Measurements from ENCODE around the gene ZXDC. TPM values are rescaled to one million over a fixed set of nuclear protein-coding genes. Genes with fewer than 3 reads are reported as not detected.

ZXDC gene
- total RNA-seq, 1 donor from 2014 or later, result 38.4 TPM

DNA sequence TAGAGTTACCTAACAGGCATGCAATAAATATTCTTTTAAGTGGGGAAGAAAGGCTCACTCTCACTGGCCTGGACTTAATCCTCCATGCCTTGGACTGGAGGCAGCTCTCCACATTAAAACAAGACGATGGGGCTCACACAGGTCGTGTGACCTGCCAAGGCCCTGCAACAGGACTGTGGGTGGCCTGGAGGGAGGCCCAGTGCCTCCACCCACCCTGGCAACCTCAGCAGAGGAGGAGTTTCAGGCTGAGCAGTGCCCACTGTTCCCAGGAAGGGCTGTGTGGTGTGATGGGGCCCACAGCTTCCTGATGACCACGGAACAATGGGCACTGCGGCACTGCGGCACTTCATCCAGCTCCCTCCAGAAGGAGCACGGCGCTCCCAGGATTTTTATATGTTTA is 36.3 kb upstream of the ZXDC start:
- Histone ChIP-seq H3K36me3 (ENCODE audit: control insufficient read depth, insufficient read depth, low read length) (no peaks in the 10 kb centered on the region), H3K27me3 (ENCODE audit: control insufficient read depth, insufficient read depth, low read length) (peaks cover 2% of the 10 kb centered on the region), H3K4me3 (ENCODE audit: low read depth, low read length) (no peak overlapping the region)
- TF ChIP-seq CTCF (IDR thresholded peaks at IDR 0.05; ENCODE audit: insufficient read depth, low read length, poor library complexity, severe bottlenecking), result no peak
- DNase-seq (ENCODE audit: low read depth), result no peak

DNA sequence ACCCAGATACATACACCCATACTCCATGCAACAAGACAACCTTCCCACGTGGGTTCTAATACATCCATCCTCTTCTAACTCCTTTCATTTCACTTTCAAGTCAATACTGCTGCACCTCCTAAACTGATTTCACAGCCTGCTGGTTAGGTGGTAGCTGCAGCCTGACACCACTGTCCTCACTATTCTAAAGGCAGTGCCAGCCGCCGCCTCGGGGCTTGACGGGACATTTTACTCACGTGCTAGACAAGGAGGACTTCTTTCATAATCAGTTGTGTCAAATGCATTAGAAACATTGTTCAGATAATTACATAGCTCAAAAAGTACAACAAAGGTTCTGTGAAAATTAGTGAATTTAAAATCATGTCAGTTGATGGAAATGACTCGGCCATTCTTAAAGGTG is 35.6 kb upstream of the ZXDC start:
- H3K27me3 ChIP-seq (ENCODE audit: control insufficient read depth, insufficient read depth, low read length), result peaks cover 2% of the 10 kb centered on the region
- DNase-seq (ENCODE audit: low read depth), result no peak
- no peaks in the 10 kb centered on the region for H3K36me3 ChIP-seq (ENCODE audit: control insufficient read depth, insufficient read depth, low read length)

DNA sequence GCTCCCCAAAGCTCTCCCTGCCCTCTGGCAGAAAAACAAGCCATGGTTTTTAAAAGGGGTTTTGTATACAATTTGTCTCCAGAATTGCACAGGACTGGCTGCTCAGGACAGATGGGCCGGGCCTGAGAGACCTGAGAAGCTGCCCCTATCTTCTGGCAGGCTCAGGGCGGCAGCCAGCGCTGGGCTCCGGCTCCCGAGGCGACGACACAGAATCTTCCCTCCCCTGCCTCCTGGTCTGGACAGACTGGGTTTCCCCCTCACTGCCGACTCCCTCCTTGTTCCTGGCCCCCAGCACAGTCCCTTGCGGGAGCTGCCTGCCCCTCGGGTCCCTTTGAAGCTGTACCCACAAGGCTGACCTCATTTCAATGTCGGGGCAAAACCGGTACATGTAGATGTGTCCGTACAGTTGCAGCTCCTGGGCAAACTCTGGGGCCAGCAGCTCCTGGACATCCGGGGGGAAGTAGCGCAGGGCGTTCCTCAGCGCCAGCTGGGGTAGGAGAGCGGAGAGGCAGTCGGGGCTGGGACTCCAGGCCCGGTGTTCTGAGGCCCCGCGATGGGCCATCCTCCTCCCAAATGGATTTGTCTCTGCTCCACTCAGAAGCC is 34.7 kb upstream of the ZXDC start:
- no peak for TF ChIP-seq CTCF (IDR thresholded peaks at IDR 0.05; ENCODE audit: insufficient read depth, low read length, poor library complexity, severe bottlenecking)

More for the DNA sequence above, 35.6 kb upstream of the ZXDC start:
- H3K4me3 ChIP-seq (ENCODE audit: low read depth, low read length), result no peak overlapping the region
- no peak for TF ChIP-seq CTCF (IDR thresholded peaks at IDR 0.05; ENCODE audit: insufficient read depth, low read length, poor library complexity, severe bottlenecking)

DNA sequence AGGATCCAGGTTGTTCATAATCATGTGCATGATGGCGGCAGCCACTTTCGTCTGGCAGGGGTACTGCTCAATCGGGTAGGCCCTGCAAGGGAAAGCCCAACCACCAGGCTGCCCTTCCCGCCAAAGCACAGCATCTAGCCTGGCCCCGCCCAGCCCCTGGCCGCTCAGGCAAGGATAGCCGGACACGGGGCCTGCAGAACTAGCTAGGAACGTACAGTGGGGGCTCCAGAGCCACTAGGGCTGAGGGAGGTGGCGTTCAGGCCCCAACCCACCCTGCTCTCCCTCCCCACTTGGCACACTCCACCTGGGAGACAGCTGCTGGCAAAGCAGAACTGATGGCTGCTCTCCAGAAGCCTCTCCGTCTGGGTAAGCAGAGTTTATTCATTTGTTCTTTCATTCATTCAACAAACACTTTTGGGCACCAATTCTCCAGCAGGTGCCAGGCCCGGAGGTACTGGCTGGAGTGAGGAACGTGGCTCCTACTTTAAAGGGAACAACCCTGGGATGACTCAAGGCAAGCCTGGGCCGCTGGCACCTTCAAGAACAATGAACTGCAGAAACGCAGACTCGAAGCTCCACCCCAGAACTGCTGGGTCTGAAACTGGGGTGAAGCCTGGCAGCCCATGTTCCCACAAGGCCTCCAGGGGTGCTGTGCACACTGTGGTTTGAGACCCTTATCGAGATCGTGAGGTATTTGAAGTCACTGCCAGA is 34.1 kb upstream of the ZXDC start:
- DNase-seq (ENCODE audit: low read depth), result no peak
- H3K36me3 ChIP-seq (ENCODE audit: control insufficient read depth, insufficient read depth, low read length), result no peaks in the 10 kb centered on the region
- TF ChIP-seq CTCF (IDR thresholded peaks at IDR 0.05; ENCODE audit: insufficient read depth, low read length, poor library complexity, severe bottlenecking), result no peak
- peaks cover 2% of the 10 kb centered on the region for H3K27me3 ChIP-seq (ENCODE audit: control insufficient read depth, insufficient read depth, low read length)
- no peak overlapping the region for H3K4me3 ChIP-seq (ENCODE audit: low read depth, low read length)

More for the DNA sequence above, 34.7 kb upstream of the ZXDC start:
- Histone ChIP-seq H3K27me3 (ENCODE audit: control insufficient read depth, insufficient read depth, low read length) (peaks cover 2% of the 10 kb centered on the region), H3K4me3 (ENCODE audit: low read depth, low read length) (no peak overlapping the region), H3K36me3 (ENCODE audit: control insufficient read depth, insufficient read depth, low read length) (no peaks in the 10 kb centered on the region)
- no peak for DNase-seq (ENCODE audit: low read depth)

GRCh38 chr3:126508564-126508964 is 32.9 kb upstream of the ZXDC start:
- no peak for TF ChIP-seq CTCF (IDR thresholded peaks at IDR 0.05; ENCODE audit: insufficient read depth, low read length, poor library complexity, severe bottlenecking)
- DNase-seq (ENCODE audit: low read depth), result no peak
- no peaks in the 10 kb centered on the region for H3K36me3 ChIP-seq (ENCODE audit: control insufficient read depth, insufficient read depth, low read length)
- peaks cover 5% of the 10 kb centered on the region for H3K27me3 ChIP-seq (ENCODE audit: control insufficient read depth, insufficient read depth, low read length)
- no peak overlapping the region for H3K4me3 ChIP-seq (ENCODE audit: low read depth, low read length)
